ENCODE data around the gene RAMP1.

Gene RAMP1

DNA sequence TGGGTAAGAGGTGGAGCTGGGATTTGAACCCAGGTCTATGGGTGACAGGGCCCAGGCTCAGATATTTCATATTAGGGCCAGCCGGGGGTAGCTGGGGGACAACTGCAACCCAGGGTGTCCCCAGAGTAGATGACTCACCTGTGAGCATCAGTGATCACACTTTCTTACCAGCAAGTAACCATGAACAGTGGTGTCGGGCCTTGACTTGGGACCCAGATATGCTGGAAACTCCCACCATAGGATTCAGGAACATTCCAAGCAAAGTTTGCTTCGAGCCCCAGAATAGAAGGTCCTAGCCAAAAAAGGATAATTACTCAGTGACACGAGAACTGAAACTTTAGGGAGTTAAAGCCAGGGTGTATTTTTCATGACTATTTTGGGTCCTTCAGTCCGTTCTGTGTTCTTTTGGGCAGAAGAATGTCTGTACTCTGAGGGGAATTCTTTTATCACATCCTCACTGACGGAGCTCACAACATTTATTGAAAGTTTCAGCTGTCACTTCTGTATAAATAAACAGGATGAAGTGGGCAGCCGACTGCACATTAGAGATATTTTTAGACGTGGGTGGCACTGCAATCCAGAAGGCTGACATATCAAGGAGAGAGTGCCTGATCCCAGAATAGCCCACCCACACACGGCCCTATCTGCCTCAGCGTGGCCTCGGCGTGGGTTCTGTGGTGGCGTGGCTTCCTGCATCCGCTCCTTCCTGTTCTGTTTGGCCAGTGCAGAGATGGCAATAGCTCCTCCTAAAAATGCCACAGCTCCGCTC, 45.6 kb downstream of the RAMP1 start:
- no CpG with 5 or more reads among the region's 15 CpGs for WGBS (ENCODE audit: extremely low coverage, insufficient coverage, low lambda C conversion rate)
- DNase-seq: no peak
- H3K4ac ChIP-seq (ENCODE audit: low read depth, low read length): no peak overlapping the region
- H2BK120ac ChIP-seq (ENCODE audit: low read depth, low read length): no peak overlapping the region
- no peak overlapping the region for H4K5ac ChIP-seq (ENCODE audit: low read length)
- H4K8ac ChIP-seq (ENCODE audit: low read depth, low read length): no peak overlapping the region
- no peak overlapping the region for H3K4me3 ChIP-seq (ENCODE audit: low read length)
- no peak overlapping the region for H3K9ac ChIP-seq (ENCODE audit: low read length)
- H3K23ac ChIP-seq (ENCODE audit: low read length): no peak overlapping the region
- no peaks in the 10 kb centered on the region for H3K36me3 ChIP-seq (ENCODE audit: control insufficient read depth, insufficient read depth, low read length)
- H3K79me2 ChIP-seq (ENCODE audit: control insufficient read depth, insufficient read depth, low read length): no peaks in the 10 kb centered on the region
- no peak overlapping the region for H3K27ac ChIP-seq (ENCODE audit: low read depth, low read length)
- no peak overlapping the region for H2BK5ac ChIP-seq (ENCODE audit: low read length)
- H3K79me1 ChIP-seq (ENCODE audit: low read length): no peaks in the 10 kb centered on the region
- H3K18ac ChIP-seq (ENCODE audit: low read length): no peak overlapping the region
- H2BK15ac ChIP-seq (replicated peaks; ENCODE audit: low read depth): no peak overlapping the region
- no peak overlapping the region for H3K56ac ChIP-seq (ENCODE audit: low read length)
- H3K4me1 ChIP-seq (ENCODE audit: control insufficient read depth, low read depth, low read length): no peaks in the 10 kb centered on the region
- H3K27me3 ChIP-seq (ENCODE audit: insufficient read depth, low read length, poor library complexity): no peaks in the 10 kb centered on the region
- H2AK5ac ChIP-seq (ENCODE audit: low read length): no peak overlapping the region
- no peak overlapping the region for H3K4me2 ChIP-seq (ENCODE audit: low read length)

DNA sequence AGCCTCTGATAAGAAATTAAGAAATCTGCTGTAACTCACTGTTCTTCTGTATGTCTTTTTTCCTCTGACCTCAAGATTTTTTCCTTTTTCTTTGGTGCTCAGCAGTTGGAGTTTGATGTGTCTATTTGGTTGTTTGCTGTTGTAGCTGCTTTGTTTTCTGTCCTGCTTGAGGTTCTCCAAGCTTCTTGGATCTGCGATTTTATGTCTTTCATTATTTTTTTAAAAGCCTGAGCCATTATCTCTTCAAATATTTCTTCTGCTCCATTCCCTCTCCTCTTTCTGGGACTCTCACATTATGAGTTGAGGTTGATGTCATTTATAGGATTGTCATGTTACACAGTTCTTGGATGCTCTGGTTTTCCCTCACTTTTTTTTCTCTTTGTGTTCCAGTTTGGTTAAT, 47.7 kb downstream of the RAMP1 start:
- H3K79me1 ChIP-seq (ENCODE audit: low read length): no peaks in the 10 kb centered on the region
- no peaks in the 10 kb centered on the region for H3K79me2 ChIP-seq (ENCODE audit: control insufficient read depth, insufficient read depth, low read length)
- no peak overlapping the region for H3K4me2 ChIP-seq (ENCODE audit: low read length)
- H3K27me3 ChIP-seq (ENCODE audit: insufficient read depth, low read length, poor library complexity): no peaks in the 10 kb centered on the region
- WGBS (ENCODE audit: extremely low coverage, insufficient coverage, low lambda C conversion rate): no CpG with 5 or more reads among the region's 1 CpG
- no peak overlapping the region for H2AK5ac ChIP-seq (ENCODE audit: low read length)
- H2BK15ac ChIP-seq (replicated peaks; ENCODE audit: low read depth): no peak overlapping the region
- H3K4me1 ChIP-seq (ENCODE audit: control insufficient read depth, low read depth, low read length): no peaks in the 10 kb centered on the region
- H2BK120ac ChIP-seq (ENCODE audit: low read depth, low read length): no peak overlapping the region
- no peak overlapping the region for H4K8ac ChIP-seq (ENCODE audit: low read depth, low read length)
- H3K56ac ChIP-seq (ENCODE audit: low read length): no peak overlapping the region
- H3K4ac ChIP-seq (ENCODE audit: low read depth, low read length): no peak overlapping the region
- no peak overlapping the region for H3K4me3 ChIP-seq (ENCODE audit: low read length)
- no peak overlapping the region for H3K18ac ChIP-seq (ENCODE audit: low read length)
- H4K5ac ChIP-seq (ENCODE audit: low read length): no peak overlapping the region
- H2BK5ac ChIP-seq (ENCODE audit: low read length): no peak overlapping the region
- no peak overlapping the region for H3K27ac ChIP-seq (ENCODE audit: low read depth, low read length)
- H3K36me3 ChIP-seq (ENCODE audit: control insufficient read depth, insufficient read depth, low read length): no peaks in the 10 kb centered on the region
- H3K23ac ChIP-seq (ENCODE audit: low read length): no peak overlapping the region
- DNase-seq: no peak
- no peak overlapping the region for H3K9ac ChIP-seq (ENCODE audit: low read length)

DNA sequence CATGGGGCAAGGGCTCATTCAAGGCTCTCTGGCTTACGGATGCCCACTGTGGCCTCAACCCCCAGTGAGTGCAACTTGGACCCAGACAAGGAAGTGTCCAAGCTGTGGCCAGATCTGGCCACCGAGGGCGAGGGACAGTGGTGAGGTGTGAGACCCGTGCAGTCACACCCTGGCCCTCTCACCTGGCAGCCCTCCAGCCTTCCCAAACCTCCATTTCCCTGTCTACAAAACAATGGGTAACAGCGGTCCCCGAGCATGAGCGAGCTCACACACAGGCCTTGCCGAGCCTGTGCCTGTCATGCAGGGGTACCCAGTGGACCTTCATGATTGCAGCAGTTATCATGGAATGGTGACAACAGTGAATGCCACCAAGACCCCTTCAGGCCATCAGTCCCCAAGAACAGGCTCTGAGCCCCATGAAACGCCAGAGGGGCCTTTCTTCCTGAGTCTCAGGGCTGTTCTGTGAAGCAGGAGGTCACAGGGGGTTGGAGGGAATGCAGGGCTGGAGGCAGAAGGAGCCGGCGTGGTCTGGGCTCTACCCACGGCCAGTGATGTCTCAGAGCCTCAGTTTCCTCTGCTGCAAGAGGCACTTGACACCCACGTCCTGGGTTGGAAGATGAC, 49.8 kb downstream of the RAMP1 start:
- H2BK15ac ChIP-seq (replicated peaks; ENCODE audit: low read depth): no peak overlapping the region
- H2BK5ac ChIP-seq (ENCODE audit: low read length): no peak overlapping the region
- no peaks in the 10 kb centered on the region for H3K79me2 ChIP-seq (ENCODE audit: control insufficient read depth, insufficient read depth, low read length)
- no peak for DNase-seq
- H4K8ac ChIP-seq (ENCODE audit: low read depth, low read length): no peak overlapping the region
- H3K79me1 ChIP-seq (ENCODE audit: low read length): no peaks in the 10 kb centered on the region
- no peak overlapping the region for H3K23ac ChIP-seq (ENCODE audit: low read length)
- H3K56ac ChIP-seq (ENCODE audit: low read length): no peak overlapping the region
- no CpG with 5 or more reads among the region's 13 CpGs for WGBS (ENCODE audit: extremely low coverage, insufficient coverage, low lambda C conversion rate)
- H3K4me3 ChIP-seq (ENCODE audit: low read length): no peak overlapping the region
- no peak overlapping the region for H3K18ac ChIP-seq (ENCODE audit: low read length)
- H3K4ac ChIP-seq (ENCODE audit: low read depth, low read length): no peak overlapping the region
- H3K9ac ChIP-seq (ENCODE audit: low read length): no peak overlapping the region
- H4K5ac ChIP-seq (ENCODE audit: low read length): no peak overlapping the region
- no peak overlapping the region for H2AK5ac ChIP-seq (ENCODE audit: low read length)
- H2BK120ac ChIP-seq (ENCODE audit: low read depth, low read length): no peak overlapping the region
- no peaks in the 10 kb centered on the region for H3K27me3 ChIP-seq (ENCODE audit: insufficient read depth, low read length, poor library complexity)
- H3K36me3 ChIP-seq (ENCODE audit: control insufficient read depth, insufficient read depth, low read length): no peaks in the 10 kb centered on the region
- H3K4me1 ChIP-seq (ENCODE audit: control insufficient read depth, low read depth, low read length): no peaks in the 10 kb centered on the region
- H3K4me2 ChIP-seq (ENCODE audit: low read length): no peak overlapping the region
- no peak overlapping the region for H3K27ac ChIP-seq (ENCODE audit: low read depth, low read length)

DNA sequence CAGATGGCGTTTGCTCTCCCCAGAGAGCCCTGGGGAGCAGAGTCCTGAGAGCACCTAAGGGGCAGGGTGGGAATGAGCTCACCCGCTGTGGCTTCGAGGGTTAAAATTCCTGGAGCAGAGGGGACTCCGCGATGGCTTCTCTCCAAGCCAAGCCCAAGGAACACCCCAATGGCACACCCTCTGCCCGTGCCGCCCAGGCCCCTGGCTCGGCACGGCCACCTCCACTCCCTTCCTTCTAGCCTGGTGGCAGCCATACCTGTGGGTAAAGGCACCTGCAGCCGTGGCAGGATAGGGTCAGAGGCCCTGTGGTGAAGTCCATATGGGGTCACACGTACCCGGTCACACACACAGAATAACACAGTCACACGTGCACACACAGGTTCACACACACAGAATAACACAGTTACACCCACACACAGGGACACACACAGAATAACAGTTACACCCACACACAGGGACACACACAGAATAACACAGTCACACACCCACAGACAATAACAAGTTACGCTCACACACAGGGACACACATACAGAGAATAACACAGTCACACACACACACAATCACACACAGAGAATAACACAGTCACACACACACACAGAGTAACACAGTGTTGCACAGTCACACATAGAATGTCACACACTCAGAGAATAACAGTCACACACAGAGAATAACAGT, 50.5 kb downstream of the RAMP1 start:
- Histone ChIP-seq H2BK5ac (ENCODE audit: low read length) (no peak overlapping the region), H3K27ac (ENCODE audit: low read depth, low read length) (no peak overlapping the region), H4K5ac (ENCODE audit: low read length) (no peak overlapping the region), H2AK5ac (ENCODE audit: low read length) (no peak overlapping the region), H3K79me1 (ENCODE audit: low read length) (no peaks in the 10 kb centered on the region), H3K23ac (ENCODE audit: low read length) (no peak overlapping the region), H3K4ac (ENCODE audit: low read depth, low read length) (no peak overlapping the region), H3K56ac (ENCODE audit: low read length) (no peak overlapping the region), H3K27me3 (ENCODE audit: insufficient read depth, low read length, poor library complexity) (no peaks in the 10 kb centered on the region), H3K79me2 (ENCODE audit: control insufficient read depth, insufficient read depth, low read length) (no peaks in the 10 kb centered on the region), H2BK120ac (ENCODE audit: low read depth, low read length) (no peak overlapping the region), H3K9ac (ENCODE audit: low read length) (no peak overlapping the region), H3K4me1 (ENCODE audit: control insufficient read depth, low read depth, low read length) (no peaks in the 10 kb centered on the region), H2BK15ac (replicated peaks; ENCODE audit: low read depth) (no peak overlapping the region), H3K36me3 (ENCODE audit: control insufficient read depth, insufficient read depth, low read length) (no peaks in the 10 kb centered on the region), H3K4me2 (ENCODE audit: low read length) (no peak overlapping the region), H4K8ac (ENCODE audit: low read depth, low read length) (no peak overlapping the region), H3K18ac (ENCODE audit: low read length) (no peak overlapping the region), H3K4me3 (ENCODE audit: low read length) (no peak overlapping the region)
- no CpG with 5 or more reads among the region's 14 CpGs for WGBS (ENCODE audit: extremely low coverage, insufficient coverage, low lambda C conversion rate)
- DNase-seq: no peak

- Histone ChIP-seq H3K4me2 (ENCODE audit: low read length) (no peak overlapping the region), H2AK5ac (ENCODE audit: low read length) (no peak overlapping the region), H3K18ac (ENCODE audit: low read length) (no peak overlapping the region), H2BK120ac (ENCODE audit: low read depth, low read length) (no peak overlapping the region), H3K4me3 (ENCODE audit: low read length) (no peak overlapping the region), H3K4ac (ENCODE audit: low read depth, low read length) (no peak overlapping the region), H4K5ac (ENCODE audit: low read length) (no peak overlapping the region), H2BK5ac (ENCODE audit: low read length) (no peak overlapping the region), H3K36me3 (ENCODE audit: control insufficient read depth, insufficient read depth, low read length) (no peaks in the 10 kb centered on the region), H3K79me2 (ENCODE audit: control insufficient read depth, insufficient read depth, low read length) (no peaks in the 10 kb centered on the region), H3K79me1 (ENCODE audit: low read length) (no peaks in the 10 kb centered on the region), H3K56ac (ENCODE audit: low read length) (no peak overlapping the region), H3K9ac (ENCODE audit: low read length) (no peak overlapping the region), H4K8ac (ENCODE audit: low read depth, low read length) (no peak overlapping the region), H2BK15ac (replicated peaks; ENCODE audit: low read depth) (no peak overlapping the region), H3K27ac (ENCODE audit: low read depth, low read length) (no peak overlapping the region), H3K23ac (ENCODE audit: low read length) (no peak overlapping the region), H3K4me1 (ENCODE audit: control insufficient read depth, low read depth, low read length) (no peaks in the 10 kb centered on the region), H3K27me3 (ENCODE audit: insufficient read depth, low read length, poor library complexity) (no peaks in the 10 kb centered on the region)
- WGBS (ENCODE audit: extremely low coverage, insufficient coverage, low lambda C conversion rate): no CpG with 5 or more reads among the region's 12 CpGs
- no peak for DNase-seq
Measured at GRCh38 chr2:237910576-237911362, 51.3 kb downstream of the RAMP1 start.
